Measurements from ENCODE around the gene LAMA3.

LAMA3 gene

GRCh38 chr18:23953984-23954383 lies 264.7 kb downstream of the LAMA3 start:
- no peak overlapping the region for H3K4me3 ChIP-seq (replicated peaks in 1 of 2; ENCODE audit: low read depth in 2 of 2, low read length in 2 of 2)
- TF ChIP-seq CTCF (IDR thresholded peaks at IDR 0.05; ENCODE audit: low read depth, low read length) = no peak
- no peak for DNase-seq (ENCODE audit: low read depth in 2 of 2)

- no peak overlapping the region for H3K4me3 ChIP-seq (replicated peaks in 1 of 2; ENCODE audit: low read depth in 2 of 2, low read length in 2 of 2)
- TF ChIP-seq CTCF (IDR thresholded peaks at IDR 0.05; ENCODE audit: low read depth, low read length) = no peak
- DNase-seq (ENCODE audit: low read depth in 2 of 2) = no peak
Observed at GRCh38 chr18:23956483-23956882, 267.2 kb downstream of the LAMA3 start.

GRCh38 chr18:23958036-23958435 lies 268.8 kb downstream of the LAMA3 start:
- peak in 1 of 2 donors; percentile 58 for DNase-seq (ENCODE audit: low read depth in 2 of 2)
- H3K4me3 ChIP-seq (replicated peaks in 1 of 2; ENCODE audit: low read depth in 2 of 2, low read length in 2 of 2) = no peak overlapping the region
- no peak for TF ChIP-seq CTCF (IDR thresholded peaks at IDR 0.05; ENCODE audit: low read depth, low read length)

- peak in 1 of 2 donors; percentile 3 for DNase-seq (ENCODE audit: low read depth in 2 of 2)
- H3K4me3 ChIP-seq (replicated peaks in 1 of 2; ENCODE audit: low read depth in 2 of 2, low read length in 2 of 2) = no peak overlapping the region
- TF ChIP-seq CTCF (IDR thresholded peaks at IDR 0.05; ENCODE audit: low read depth, low read length) = no peak
Observed at GRCh38 chr18:23963443-23964165, 274.4 kb downstream of the LAMA3 start.

GRCh38 chr18:23964282-23965238 lies 275.3 kb downstream of the LAMA3 start:
- H3K4me3 ChIP-seq (replicated peaks in 1 of 2; ENCODE audit: low read depth in 2 of 2, low read length in 2 of 2) = no peak overlapping the region
- DNase-seq (ENCODE audit: low read depth in 2 of 2) = no peak
- TF ChIP-seq CTCF (IDR thresholded peaks at IDR 0.05; ENCODE audit: low read depth, low read length) = no peak

GRCh38 chr18:23966909-23967308 lies 277.7 kb downstream of the LAMA3 start:
- H3K4me3 ChIP-seq (replicated peaks in 1 of 2; ENCODE audit: low read depth in 2 of 2, low read length in 2 of 2) = no peak overlapping the region
- TF ChIP-seq CTCF (IDR thresholded peaks at IDR 0.05; ENCODE audit: low read depth, low read length) = no peak
- no peak for DNase-seq (ENCODE audit: low read depth in 2 of 2)
